GM12873 (cell line): ENCODE results near the gene HMSD.

ENCODE experiments used
- CTCF ChIP-seq: IDR thresholded peaks from 2 replicates; pipeline ENCODE4 v1.5.1; 2012; ENCODE audit warnings: low read depth, mild to moderate bottlenecking, moderate library complexity, low read length, control low read depth; ENCODE audit not compliant: insufficient read depth; ENCODE audit errors: missing control alignments

HMSD gene

GRCh38 chr18:63980896-63981460, 31.9 kb downstream of the HMSD start:
- no peak for TF ChIP-seq CTCF

- TF ChIP-seq CTCF = no peak
Observed at GRCh38 chr18:63981719-63982118, 32.6 kb downstream of the HMSD start.

- no peak for TF ChIP-seq CTCF
Observed at GRCh38 chr18:63982361-63982760, 33.3 kb downstream of the HMSD start.

GRCh38 chr18:63986885-63987284, 37.8 kb downstream of the HMSD start:
- no peak for TF ChIP-seq CTCF

- no peak for TF ChIP-seq CTCF
Observed at GRCh38 chr18:63987743-63988142, 38.6 kb downstream of the HMSD start.

- no peak for TF ChIP-seq CTCF
Observed at GRCh38 chr18:63992751-63993150, 43.6 kb downstream of the HMSD start.

- TF ChIP-seq CTCF = peak; percentile 95
Observed at GRCh38 chr18:63994783-63995399, 45.8 kb downstream of the HMSD start.

GRCh38 chr18:63997041-63997440, 47.9 kb downstream of the HMSD start:
- TF ChIP-seq CTCF = no peak
